DMS114 treated with DMSO at 0.1 percent for 48 hours (cell line): Measurements from ENCODE around the gene TRIM31.
A peak's percentile ranks its signal among the peaks of the same experiment; 100 is the strongest.

Experiments
- DNase-seq: peaks from one replicate; lab custom pipeline; 2025; ENCODE audit not compliant: unreplicated experiment; lab: John Stamatoyannopoulos, UW

Gene TRIM31

GRCh38 chr6:30087876-30088275, 25.0 kb downstream of the TRIM31 start:
- DNase-seq = no peak

DNA sequence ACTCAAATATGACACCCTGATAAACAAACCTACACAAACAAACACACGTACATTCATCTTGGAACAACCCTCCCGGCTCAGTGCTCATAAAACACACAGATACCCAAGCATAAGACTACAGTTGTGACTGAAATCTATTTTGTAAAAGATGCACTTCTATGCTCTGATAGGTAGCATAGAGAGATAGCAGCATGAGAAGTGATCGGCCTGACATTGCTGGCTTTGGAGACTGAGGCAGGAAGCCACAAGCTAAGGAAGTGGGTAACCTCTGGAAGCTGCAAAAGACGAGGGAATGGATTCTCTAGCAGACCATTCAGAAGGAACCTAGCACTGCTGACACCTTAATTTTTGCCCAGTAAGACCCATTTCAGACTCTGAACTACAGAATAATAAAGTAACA, 35.7 kb downstream of the TRIM31 start:
- no peak for DNase-seq

DNA sequence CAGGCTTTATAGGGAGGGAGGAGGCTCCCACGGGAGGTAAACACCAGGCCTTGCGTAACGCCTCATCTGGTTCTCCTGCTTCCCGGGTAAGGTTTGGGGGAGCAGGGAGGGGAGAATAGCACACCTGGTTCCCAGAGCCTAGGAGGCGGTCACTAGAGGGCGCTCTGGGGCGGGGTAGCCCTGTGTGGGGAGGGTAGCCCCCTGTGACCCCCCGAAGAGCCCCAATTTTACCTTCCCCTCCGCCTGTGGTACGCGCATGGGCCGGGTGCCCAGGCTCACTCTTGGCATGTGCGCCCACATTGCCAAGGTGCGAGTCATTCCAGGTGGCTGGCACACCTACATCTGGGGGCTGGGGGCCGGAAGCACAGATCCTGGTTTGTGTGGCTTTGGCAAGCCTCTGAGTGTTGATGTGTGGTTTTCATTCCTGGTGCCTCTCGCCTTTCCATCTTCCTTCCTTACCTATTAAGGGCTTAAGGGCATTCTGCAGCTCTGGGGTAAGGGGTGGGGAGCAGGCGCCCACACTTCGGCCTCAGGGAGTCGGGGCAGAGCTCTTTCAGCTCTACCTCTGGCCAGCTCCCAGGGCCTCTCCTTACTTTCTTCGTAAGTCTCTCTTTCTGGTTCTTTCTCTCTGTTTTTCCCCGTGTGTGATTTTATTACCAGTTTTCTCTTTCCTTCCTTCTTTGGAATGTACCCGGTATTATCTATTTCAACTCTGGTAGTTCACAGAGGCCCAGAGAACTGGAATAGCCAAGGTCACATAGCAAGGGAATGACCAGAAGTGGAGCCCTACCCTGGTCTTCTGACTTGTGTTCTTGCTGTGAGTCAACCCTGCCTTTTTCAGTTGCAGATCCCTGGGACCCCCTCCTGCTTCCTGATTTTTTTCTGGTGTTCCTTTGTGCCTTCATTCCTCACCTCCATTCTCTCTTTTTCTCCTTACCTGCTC, 36.8 kb downstream of the TRIM31 start:
- DNase-seq = no peak

GRCh38 chr6:30075094-30075789, 37.6 kb downstream of the TRIM31 start, which contains the start of gene RNF39:
Gene RNF39, minus strand, starts transcription at chr6:30075769. Its CDS starts 184 bp downstream, at chr6:30075585.
- DNase-seq = no peak

DNA sequence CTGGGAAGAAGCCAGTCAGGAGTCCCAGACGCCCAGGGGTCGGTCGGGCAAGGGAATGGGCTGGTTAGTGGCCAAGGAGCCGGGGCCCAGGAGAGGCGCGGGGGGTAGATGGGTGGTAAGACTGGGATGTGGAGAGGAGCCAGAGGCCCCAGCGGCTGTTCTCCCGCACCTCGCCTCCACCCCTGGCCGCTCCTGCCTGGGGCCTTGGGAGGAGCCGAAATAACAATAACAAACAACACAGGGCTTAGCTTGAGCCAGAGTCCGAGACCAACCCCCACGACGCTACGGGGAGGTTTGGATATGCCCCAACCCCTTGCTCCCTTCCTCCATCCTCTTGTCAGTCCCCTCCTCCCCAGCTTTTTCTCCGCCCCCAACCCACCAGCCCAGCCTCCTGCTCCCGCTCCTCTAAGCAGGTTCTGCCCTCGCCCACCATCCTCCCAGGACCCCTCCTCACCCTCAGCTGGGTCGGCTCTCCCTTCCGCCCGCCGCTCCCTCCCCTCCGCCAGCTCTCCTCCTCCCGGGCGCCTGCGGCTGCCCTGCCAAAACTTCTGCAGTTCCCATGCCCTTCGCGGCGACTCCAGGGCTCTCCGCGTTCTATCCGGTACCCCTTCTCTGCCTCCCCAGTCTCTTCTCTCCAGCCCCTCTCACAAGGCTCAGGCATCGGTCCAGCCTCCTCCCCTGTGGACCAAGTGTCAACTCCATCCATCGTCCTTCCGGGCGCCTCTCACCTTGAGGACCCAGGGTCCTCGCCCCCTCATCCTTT, 38.4 kb downstream of the TRIM31 start:
- DNase-seq = no peak

DNA sequence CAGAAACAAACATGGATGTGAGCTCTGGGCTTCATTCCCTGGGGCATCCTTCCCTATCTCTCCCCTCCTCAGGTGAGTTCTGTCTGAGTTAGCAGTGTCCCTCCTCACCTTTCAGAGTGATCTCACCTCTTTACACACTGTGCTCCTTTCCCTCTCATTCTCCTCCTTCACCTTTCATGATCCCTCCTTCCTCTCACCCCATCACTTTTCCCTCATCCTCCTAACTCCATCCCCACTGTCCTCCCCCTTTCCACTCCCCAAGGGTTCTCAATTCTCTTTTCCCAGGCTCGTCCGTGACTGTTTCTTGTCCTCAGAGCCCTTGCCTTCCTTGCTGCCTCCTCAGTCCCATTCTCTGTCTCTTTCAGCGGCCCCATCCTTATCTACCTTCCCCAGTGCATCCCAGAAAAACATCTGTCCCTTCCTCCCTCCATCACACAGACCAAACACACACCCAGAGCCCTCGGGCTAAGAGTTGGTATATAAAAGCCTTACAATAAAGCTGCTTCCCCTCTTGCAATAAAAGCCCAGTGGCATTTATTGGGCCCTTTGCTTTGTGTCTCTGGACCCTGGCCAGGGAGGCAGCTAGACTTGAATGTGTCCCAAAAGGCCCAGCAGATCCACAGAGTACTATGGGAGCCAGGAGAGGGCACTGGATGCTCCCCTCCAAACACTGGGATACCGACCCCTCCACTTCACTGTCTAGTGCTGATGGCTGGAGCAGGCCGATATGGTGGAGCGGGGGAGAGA, 39.2 kb downstream of the TRIM31 start:
- DNase-seq = no peak

- no peak for DNase-seq
Observed at GRCh38 chr6:30071858-30072257, 41.0 kb downstream of the TRIM31 start.

GRCh38 chr6:30071081-30071818, 41.6 kb downstream of the TRIM31 start:
- DNase-seq = no peak

DNA sequence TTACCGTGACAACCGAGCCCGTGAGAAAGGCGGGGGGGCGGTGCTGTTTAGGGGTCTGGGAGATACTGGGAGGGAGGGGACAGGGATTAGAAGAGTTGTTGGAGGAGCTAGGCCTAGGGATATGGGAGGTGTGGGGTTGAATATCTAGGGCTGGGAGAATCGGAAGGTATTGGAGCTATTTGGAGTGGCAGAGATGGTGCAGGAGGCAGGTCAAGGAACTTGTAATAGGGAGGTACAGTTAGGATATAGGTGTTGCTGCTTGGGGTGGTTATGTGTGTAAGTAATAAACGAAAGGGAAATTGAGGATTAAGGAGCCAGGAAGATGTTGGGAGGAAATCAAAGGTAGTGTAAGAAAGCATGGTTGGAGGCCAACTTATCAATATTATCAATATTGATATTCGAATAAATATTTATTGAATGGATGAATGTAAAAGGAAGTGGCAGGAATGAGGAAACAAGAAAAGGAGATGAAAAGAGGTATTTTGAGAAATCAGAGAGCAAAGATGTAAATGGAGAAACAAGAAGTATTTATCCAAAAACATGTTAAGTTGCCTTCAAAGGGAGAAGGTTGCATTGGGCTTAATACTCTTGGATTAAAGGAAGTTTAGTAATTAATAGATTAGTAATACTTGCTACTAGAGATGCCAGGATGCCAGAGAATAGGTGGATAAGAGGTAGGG, 45.3 kb downstream of the TRIM31 start:
- DNase-seq = no peak

DNA sequence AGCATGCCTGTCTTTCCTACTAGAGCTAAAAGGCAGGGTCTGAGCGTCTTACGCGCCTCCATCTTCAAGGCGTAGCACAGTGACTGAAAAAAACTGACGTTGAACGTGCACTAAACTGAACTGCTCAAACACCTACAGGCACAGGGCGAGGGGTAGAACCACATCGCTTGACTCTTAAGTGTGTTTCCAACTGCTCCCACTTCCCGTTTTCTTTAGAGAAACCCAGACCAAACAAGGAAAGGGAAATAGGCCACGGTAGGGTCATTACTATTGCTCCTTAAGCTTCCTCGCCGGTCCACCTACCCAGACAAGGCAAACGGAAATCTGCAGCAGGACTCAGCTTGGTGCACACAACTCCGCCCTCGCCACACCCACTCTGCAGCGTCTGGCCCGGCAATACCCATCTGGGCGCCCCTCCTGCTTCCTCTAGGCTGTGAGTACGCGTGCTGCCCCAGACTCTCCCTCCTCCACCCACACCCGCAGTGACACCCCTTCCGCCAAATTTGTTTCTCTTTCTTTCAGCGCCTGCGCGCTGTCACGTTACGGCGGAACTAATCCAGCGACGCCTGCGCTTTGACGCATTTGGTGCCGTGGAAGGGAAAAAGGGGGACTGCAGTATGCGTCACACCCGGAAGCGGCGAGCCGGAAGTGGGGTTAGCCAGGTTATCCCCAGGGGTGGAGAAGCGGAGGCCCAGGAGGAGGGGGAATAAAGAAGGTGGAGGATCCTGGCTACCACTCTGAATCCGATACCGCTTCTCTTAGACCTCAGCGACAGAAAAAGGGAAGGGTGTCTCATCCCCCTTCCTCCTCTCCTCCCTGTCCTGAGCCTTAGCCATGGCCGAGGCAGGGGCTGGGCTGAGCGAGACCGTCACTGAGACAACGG, 46.1 kb downstream of the TRIM31 start, which contains the start of gene PPP1R11:
PPP1R11 (plus strand) TSS at position 622 of the 883 bp plus-strand sequence; CDS start at position 835, 213 bp downstream.
- DNase-seq = peak; percentile 100

DNA sequence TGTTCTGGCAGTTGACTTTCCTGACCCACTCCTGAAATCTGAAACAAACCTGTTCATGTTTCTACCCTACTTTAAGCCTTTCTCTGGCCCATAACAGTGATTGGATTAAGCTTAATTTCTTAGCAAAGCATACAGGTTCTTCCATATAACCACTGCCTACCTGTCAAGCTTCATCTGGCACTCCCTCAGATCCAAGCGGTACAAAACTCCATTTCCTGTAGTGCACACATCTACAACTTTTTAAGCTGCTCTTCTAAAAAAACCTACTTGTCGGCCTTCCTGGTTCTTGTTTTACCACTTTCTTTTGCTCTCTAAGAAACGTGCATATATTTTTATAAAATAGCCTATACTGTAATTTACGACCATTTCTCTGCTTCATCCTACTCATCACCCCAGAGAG, 46.8 kb downstream of the TRIM31 start:
- DNase-seq = no peak

- DNase-seq = no peak
Observed at GRCh38 chr6:30063315-30063714, 49.6 kb downstream of the TRIM31 start.

DNA sequence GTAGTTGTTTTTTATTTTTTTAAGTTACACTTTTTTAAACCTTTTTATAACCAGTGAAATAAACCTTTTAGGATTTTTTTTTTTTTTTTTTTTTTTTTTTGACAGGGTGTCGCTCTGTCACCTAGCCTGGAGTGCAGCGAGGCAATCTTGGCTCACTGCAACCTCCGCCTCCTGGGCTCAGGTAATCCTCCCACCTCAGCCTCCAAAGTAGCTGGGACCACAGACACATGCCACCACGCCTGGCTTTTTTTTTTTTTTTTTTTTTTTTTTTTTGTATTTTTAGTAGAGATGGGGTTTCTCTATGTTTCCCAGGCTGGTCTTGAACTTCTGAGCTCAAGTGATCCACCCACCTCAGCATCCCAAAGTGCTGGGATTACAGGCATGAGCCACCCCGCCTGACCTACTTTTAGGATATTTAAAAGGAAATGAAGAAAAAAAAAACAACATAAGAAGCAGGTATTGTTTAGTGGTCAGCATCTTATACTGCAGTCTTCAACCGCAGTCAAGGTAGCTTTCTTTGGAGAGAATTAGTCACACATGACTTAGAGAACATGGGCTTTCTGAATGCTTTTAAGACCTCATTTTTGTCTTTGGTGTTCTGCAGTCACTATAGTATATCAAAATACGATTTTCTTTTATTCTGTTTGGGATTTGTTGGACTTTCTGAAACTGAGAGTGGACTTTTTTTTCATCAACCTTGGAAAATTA, 50.3 kb downstream of the TRIM31 start:
- DNase-seq = no peak

- peak; percentile 37 for DNase-seq
Observed at GRCh38 chr6:30061858-30062458, 50.9 kb downstream of the TRIM31 start.

- DNase-seq = peak; percentile 96
Observed at GRCh38 chr6:30061092-30061857, 51.6 kb downstream of the TRIM31 start, which contains the start of gene POLR1H. Gene POLR1H, plus strand, starts transcription at chr6:30061265. Its CDS starts 260 bp downstream, at chr6:30061525.

GRCh38 chr6:30060606-30061091, 52.2 kb downstream of the TRIM31 start:
- no peak for DNase-seq
